ENCODE measurements around the gene PARD6G.

- no peak for TF ChIP-seq CTCF (IDR thresholded peaks at IDR 0.05)
- TF ChIP-seq POLR2A (IDR thresholded peaks at IDR 0.05), result no peak
- TF ChIP-seq POLR2AphosphoS5 (IDR thresholded peaks at IDR 0.05), result no peak
Observed at GRCh38 chr18:80170395-80171053, 76.8 kb downstream of the PARD6G start.
